Left ventricle myocardium superior (tissue), 1 donor: ENCODE measurements around the gene KIF27. TPM values are rescaled to one million over a fixed set of nuclear protein-coding genes. Genes with fewer than 3 reads are reported as not detected.
"Not testable (repeated sequence)": the region's sequence is repeated elsewhere in the genome, so short reads cannot be mapped to it uniquely, and the experiment has no call there.

Experiments
- ATAC-seq: fragments of 200-7000 bp; cut with Tn5 transposase; one replicate; pipeline ENCODE4 v1.9.1; 2020; ENCODE audit warnings: mild to moderate bottlenecking, moderate library complexity
- DNase-seq: peaks from one replicate; pipeline ENCODE4 v3.0.0-alpha.2; 2020
- intact Hi-C: fragments of 100-400 bp; cut with micrococcal nuclease; formaldehyde crosslinking; loops from one replicate; pipeline ENCODE4 v1.11.0; 2022
- total RNA-seq: library from RNA; stranded (reverse); fragmentation: NEBNext Ultra II Directional; extraction: Animal tissue kit (Norgen Biotek cat#: 25700); gene quantifications from one replicate; pipeline ENCODE4 v1.2.1, GENCODE V29; 2021
- donor health status: DM: no; HTN: yes; CAD: no; lungs with severe emphysema.

KIF27 gene
- total RNA-seq, 1 donor from 2014 or later, result 4.5 TPM

DNA sequence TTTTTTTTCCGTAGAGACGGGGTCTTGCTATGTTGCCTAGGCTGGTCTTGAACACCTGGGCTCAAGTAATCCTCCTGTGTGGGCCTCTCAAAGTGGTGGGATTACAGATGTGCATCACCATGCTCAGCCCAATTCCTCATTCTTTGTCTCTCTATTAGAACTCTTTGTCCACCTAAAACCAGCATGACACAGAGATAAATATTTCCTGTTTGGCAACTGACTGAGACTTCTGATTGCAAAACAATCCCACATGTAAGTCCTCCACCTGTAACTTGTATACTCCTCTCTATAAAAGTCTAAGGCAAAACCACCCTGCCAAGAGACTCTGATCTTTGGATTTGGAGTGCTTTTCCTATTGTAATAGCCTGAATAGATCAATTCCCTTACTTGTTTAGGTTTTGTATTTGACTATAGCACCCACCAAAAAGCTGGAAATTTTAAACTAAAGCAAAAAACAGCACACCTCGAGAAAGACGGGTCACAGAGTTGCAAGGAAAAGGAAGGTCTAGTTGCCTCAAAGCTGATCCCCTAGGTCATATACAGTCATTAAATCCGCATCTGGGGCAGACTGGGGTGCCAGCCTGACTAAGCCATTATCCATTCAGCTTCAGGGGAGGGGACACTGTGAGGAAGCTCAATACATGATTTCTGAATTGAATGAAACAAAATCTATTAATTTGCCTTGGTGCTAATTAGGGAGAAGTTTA, 13.5 kb upstream of the KIF27 start:
- intact Hi-C loops, result loop anchor here (5.0 kb wide), 1 partner anchor 383 kb away; no protein-coding TSS in a partner anchor
- ATAC-seq (peak; percentile 28), DNase-seq (no peak)

DNA sequence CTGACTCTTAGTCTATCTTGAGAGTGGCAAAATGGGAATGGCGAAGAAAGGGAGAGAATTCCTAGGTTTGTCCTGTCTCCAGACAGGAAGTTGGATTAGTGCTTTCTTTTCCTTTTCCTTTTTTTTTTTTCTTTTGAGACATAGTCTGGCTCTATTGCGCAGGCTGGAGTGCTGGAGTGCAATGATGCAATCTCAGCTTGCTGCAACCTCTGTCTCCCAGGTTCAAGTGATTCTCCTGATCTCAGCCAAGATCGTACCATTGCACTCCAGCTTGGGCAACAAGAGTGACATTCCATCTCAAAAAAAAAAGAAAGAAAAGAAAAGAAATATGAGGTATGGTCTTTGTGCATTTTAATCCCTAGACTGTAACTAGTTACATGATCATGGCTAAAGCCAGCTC, 12.6 kb upstream of the KIF27 start:
- DNase-seq, result no peak
- no peak for ATAC-seq
- intact Hi-C loops, result no loop called here

DNA sequence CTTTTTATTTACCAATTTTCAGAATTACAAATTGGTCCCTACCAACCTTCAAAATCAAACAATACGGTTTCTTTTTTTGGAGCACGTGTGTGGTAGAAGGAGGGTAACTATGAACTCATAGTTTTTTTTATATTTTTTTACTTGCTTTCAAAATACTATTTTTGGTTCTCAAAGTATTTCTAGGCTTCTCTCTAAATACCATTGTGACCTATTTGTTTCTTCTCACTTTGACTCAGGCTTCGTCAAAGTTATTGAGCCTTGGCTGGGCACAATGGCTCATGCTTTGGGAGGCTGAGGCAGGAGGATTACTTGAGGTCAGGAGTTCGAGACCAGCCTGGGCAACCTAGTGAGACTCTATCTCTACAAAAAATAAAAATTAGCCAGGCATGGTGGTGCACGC, 11.6 kb upstream of the KIF27 start:
- ATAC-seq (no peak), DNase-seq (no peak)
- intact Hi-C loops, result no loop called here

DNA sequence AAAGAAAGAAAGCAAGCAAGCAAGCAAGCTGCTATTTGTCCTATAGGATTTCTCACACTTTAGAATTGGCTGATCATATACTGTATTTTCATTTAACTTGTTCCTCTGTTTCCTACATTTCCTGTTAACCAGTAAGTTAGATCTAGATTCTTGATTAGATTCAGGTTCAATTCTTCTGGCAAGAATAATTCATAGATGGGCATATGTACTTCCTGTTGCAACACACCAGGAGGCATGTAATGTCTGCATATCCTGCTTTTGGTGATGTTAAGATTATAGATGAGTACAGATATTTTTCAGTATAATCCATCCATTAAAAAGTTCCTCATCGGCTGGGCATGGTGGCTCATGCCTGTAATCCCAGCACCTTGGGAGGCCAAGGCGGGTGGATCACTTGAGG, 10.8 kb upstream of the KIF27 start:
- ATAC-seq, result no peak
- intact Hi-C loops, result no loop called here
- DNase-seq, result no peak

DNA sequence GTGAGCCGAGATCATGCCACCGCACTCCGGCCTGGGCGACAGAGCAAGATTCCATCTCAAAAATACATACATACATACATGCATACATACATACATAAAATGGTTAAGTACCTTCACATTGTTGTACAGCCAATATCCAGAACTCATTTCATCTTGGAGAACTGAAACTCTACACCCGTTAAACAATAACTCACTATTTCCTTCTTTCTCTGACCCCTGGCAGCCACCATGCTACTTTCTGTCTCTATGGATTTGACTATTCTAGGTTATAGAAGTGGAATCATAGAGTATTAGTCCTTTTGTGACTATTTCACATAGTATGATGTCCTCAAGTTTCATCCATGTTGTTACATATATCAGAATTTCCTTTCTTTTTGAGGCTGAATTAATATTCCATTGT, 9.6 kb upstream of the KIF27 start:
- intact Hi-C loops, result no loop called here
- ATAC-seq (no peak), DNase-seq (no peak)

DNA sequence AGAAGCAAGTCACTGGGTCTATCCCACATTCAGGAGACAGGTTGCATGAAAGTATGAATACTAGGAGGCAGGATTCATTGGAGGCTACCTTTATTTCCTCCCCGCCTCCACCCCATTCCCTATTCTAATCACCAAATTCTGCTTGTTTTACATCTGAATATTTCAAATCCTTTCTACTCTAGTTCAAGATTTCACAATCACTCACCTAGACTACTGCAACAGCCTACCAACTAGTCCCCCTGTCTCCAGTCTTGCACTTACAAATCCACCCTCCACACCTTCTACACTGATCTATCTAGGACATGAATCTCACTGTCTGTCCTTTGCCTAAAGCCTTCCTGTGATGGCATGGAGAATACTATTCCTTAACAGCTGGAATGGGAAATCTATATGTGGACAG, 6.4 kb upstream of the KIF27 start:
- no peak for DNase-seq
- intact Hi-C loops, result no loop called here
- ATAC-seq, result no peak

DNA sequence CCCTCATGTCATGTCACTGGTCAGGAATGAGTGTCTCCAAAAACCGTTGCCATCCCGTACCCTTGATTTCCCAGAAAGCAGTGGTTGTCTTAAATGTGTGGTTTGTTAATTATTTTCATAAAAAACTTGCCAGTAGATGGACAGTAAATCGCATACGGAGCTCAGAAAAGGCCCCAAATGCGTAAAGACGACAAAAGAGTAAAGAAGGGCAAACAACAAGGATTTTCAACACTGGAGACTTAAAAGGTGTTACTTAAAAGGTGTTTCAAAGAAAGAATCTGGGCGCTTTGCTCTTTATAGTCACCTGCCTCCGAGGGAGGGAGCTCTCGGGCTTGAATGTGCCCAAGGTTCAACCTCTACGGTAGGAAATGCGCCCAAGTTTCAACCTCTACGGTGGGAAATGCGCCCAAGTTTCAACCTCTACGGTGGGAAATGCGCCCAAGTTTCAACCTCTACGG, 734 bp downstream of the KIF27 start:
- ATAC-seq (peak; percentile 58), DNase-seq (no peak)
- intact Hi-C loops, result no loop called here

DNA sequence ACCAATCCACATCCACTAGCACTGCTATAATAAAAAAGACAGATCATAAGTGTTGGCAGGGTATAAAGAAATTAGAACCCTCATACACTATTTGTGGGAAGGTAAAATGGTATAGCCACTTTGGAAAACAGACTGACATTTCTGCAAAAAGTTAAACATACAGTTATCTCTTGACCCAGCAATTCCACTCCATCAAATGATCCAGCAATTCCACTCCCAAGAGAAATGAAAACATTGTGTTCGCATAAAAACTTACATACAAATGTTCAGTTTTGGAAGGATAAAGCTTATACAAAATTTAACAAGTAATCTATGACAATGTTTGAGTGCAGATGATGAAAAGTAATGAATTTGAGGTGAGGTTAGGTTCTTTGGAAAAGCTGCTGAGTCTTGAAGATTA, 2.1 kb downstream of the KIF27 start:
- no peak for DNase-seq
- intact Hi-C loops, result no loop called here
- ATAC-seq, result no peak

DNA sequence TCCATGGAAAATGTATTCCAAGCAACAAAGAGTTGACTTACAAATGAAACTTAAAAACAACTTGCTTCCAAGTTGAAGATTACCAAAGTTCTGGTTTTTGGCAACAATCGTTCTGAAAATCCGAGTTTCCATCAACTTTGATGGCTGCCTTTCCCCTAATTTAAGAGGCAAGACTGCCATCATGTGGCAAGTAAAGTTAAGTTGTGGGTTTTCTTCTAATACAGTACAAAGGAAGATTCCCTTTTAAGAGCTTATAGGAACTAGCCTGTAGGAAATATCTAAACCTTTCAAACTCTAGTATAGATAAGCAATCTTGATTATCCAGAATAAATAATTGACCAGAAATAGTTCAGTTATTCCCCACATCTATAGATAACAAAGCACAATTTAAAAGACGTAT, 9.0 kb downstream of the KIF27 start:
- ATAC-seq, result peak; percentile 46
- DNase-seq, intact Hi-C loops: not testable (repeated sequence)

DNA sequence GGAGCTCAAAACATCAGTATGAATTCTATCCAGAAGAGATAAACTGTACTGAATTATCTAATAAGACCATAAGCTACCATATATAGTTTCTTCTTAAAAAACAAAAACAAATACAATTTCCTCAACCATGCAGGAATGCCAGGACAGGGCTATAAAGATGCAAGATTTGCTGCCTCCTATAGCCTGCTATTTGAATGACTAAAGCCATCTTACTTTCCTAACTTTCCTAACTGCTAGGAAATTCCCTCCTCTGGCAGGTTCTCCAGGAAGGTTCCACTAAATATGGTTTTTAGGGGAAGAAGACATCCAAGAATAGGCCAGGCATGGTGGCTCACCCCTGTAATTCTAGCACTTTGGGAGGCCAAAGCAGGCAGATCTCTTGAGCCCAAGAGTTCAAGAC, 15.1 kb downstream of the KIF27 start:
- ATAC-seq, result no peak
- intact Hi-C loops, result no loop called here
- no peak for DNase-seq

DNA sequence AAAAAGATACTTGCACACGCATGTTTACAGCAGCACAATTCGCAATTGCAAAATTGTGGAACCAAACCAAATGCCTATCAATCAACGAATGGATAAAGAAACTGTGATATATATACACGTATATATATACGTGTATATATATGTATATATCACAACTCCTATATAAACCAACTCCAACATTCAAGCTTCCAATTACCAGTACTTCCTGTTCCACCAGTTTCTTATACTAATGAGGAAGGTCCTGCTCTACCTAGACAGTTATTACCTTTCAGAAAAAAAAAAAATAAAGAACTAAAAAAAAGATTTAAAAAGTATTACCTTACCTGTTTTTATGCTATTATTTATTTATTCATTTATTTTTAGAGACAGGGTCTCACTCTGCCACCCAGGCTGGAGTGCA, 20.6 kb downstream of the KIF27 start:
- ATAC-seq, intact Hi-C loops, DNase-seq: not testable (repeated sequence)

DNA sequence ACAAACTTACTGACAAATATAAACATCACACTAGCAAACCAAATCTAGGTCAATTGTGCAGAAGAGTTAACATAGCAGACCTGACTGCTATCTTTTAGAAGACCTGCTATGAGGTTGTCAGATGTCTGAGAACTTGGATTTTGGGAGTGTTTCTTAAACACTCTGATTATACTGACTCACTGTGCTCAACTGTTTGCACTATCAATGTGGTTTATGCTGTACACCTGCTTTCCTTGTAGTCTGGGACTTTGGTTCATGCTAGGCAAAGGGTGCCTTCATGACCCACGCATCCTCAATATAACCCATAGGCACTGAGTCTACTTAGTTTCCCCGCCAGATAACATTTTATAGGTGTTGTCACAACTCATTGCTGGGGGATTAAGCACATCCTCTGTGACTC, 26.9 kb downstream of the KIF27 start:
- ATAC-seq, DNase-seq, intact Hi-C loops: not testable (repeated sequence)

DNA sequence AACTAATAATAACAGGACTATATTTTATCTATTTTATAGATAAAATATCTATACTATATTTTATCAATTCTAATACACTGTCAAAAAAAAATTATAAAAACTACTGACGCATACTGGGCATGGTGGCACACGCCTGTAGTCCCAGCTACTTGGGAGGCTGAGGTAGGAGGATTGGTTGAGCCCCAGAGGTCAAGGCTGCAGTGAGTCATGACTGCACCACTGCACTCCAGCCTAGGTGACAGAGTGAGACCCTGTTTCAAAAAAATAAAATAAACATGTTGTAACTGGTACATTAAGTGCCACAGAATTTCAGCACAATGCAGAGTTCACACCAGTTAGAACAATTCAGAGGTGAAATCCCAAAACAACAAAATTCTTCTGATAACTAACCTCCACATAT, 34.7 kb downstream of the KIF27 start:
- DNase-seq, intact Hi-C loops, ATAC-seq: not testable (repeated sequence)

DNA sequence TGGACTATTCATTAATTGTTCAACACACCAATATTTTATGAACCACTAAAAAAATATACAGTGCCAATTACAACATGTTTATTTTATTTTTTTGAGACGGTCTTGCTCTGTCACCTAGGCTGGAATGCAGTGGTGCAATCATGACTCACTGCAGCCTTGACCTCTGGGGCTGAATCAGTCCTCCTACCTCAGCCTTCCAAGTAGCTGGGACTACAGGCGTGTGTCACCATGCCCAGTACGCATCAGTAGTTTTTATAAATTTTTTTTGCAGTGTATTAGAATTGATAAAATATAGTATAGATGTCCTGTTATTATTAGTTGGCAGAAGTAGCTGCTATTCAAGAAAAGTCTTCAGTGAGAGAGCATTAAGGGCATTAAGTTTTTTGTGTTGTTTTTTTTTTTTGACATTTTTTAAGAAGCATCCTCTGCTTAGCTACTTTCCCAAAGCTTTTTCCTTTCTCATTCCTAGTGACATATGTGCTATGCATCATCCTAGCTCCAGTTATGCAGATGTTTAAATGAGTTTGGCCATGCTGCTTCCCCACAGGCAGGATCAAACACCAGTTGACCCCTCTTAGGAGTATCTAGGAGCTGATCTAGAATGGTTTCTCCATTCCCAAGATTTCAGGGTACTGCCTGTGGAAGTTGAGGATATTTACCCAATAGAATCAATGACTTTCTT, 35.5 kb downstream of the KIF27 start:
- DNase-seq, intact Hi-C loops, ATAC-seq: not testable (repeated sequence)

DNA sequence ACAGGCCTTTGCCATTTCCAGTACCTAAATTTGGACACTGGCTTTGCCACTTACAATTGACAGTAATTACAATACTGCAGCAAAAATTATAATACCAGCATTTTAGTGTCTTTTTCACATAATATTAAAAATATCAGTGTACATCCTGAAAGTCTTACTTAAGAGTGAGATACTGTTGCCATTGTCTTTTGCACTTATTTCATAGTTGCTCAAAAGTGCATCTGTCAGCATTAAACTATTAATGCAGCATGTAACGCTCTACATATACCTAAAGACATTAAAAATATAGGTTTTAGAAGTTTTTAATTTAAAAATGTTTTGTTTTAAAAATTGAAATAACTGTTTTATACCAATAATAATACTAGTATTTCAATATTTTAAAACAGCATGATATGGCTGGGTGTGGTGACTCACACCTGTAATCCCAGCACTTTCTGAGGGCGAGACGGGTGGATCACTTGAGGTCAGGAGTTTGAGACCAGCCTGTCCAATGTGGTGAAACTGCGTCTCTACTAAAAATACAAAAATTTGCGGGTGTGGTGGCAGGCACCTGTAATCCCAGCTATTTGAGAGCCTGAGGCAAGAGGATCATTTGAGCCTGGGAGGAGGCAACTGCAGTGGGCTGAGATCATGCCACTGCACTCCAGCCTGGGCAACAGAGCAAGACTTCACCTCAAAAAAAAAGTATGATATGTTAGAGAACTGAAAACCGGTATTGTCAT, 39.4 kb downstream of the KIF27 start:
- DNase-seq, ATAC-seq, intact Hi-C loops: not testable (repeated sequence)

DNA sequence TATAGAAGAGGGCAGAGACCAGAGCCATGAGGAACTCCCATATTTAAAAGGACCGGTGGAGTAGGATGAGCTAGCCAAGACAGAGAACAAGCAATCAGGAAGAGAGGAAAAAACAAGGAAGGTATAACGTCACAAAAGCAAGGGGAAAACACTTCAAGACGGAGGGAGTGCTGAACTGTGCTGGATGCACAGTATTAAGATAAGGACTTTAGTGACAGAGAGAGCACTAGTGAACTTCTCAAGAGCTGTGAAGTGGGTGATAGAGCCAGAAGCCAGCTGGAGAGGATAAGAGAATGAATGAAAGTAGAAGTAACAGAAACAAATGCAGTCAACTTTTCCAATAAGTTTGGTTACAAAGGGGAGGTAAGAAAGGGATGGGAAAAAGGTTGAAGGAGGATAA, 45.7 kb downstream of the KIF27 start:
- ATAC-seq, result peak; percentile 41
- DNase-seq, intact Hi-C loops: not testable (repeated sequence)

DNA sequence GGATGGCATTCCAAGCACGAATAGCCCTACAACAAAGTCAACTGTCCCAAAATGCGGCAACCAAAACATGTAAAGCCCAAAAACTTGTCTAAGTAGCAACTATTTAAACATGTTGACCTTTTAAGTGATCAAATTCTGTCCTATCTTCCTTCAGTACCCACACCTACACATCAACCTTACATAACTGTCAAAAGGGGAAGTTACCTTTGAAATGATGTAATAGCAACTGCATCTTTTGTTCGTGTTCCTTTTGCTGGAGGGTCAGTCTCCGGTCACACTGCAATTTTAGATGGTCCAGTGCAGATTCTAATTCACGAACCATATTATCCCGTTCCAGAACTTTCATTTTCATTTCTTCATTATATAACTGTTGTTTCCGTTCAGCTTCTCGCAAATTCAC, 71.3 kb downstream of the KIF27 start:
- DNase-seq, intact Hi-C loops: not testable (repeated sequence)

DNA sequence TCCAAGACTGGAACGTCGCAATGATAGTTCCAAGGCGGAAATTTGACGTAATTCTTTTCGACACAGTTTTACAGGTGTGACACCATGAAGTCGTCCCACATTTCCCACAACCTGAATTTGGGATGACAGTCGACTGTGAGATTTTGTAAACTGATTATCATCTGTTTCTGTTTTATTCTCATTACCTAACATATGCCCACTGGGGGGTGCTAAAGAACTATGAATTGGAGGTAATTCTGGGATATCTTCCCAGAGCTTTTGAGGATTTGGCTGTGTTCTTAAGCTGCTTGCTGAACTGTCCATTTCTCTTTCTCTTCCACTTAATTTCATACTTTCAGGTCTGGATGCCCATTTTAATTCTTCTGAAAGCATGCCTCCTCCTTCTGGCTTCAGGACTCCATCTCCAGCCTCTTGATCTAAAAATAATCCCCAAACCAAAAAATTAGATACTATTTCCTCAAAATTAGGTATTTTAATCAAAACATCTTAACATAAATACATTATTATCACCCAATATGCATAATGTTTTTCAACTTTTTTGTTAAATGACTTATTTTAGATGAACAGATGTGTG, 84.1 kb downstream of the KIF27 start:
- intact Hi-C loops, result not testable (repeated sequence)

More for the DNA sequence above, 71.3 kb downstream of the KIF27 start:
- not testable (repeated sequence) for ATAC-seq

DNA sequence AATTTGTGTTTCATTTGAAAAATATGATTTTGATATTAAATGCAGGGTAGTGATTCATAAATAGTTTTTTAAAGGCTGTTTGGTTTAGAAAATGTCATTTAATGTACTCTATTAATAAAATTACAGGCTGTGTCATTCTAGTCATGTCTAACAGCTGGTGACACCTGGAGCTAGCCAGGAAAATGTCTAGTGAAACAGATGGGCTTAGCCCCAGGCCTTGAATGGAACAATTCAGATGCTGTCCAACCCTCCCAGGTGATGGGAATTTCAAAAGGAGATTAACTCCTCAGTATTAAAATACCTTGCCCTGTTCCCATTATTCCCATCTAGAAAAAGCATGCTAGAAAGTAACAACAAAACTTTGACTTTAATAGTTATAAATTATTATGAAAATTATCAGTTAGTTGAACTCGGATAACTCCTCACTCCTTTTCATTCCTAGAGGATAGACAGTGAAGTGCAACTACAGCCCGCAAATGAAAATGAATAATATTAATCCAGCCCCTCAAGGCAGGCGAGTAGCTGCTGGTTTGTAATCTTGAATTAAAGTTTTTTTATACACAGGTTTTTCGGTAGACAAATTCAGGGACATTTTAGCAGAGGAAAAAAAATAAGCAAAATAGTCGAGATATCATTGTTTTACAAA, 90.7 kb downstream of the KIF27 start:
- peak; percentile 88 for ATAC-seq
- DNase-seq, intact Hi-C loops: not testable (repeated sequence)

More for the DNA sequence above, 84.1 kb downstream of the KIF27 start:
- ATAC-seq, result peak; percentile 63
- DNase-seq, result not testable (repeated sequence)
